GM19324 (cell line): ENCODE measurements around the gene UVRAG.

Source experiments
- ATAC-seq: cut with Tn5 transposase; IDR thresholded peaks from one replicate; pipeline ENCODE4 v1.9.1; 2021; ENCODE audit warnings: mild to moderate bottlenecking, moderate library complexity; ENCODE audit not compliant: unreplicated experiment, low FRiP score

UVRAG gene

GRCh38 chr11:75994616-75995015, 179.6 kb downstream of the UVRAG start:
- ATAC-seq, result no peak

- no peak for ATAC-seq
Measured at GRCh38 chr11:75996523-75997442, 181.8 kb downstream of the UVRAG start.

- no peak for ATAC-seq
Measured at GRCh38 chr11:76004400-76004799, 189.4 kb downstream of the UVRAG start.

GRCh38 chr11:76005756-76006155, 190.7 kb downstream of the UVRAG start:
- ATAC-seq, result no peak

- ATAC-seq, result no peak
Measured at GRCh38 chr11:76007166-76007565, 192.2 kb downstream of the UVRAG start.

- no peak for ATAC-seq
Measured at GRCh38 chr11:76008474-76008873, 193.5 kb downstream of the UVRAG start.

GRCh38 chr11:76010051-76010450, 195.0 kb downstream of the UVRAG start:
- ATAC-seq, result no peak

GRCh38 chr11:76013526-76013925, 198.5 kb downstream of the UVRAG start:
- ATAC-seq, result no peak

- no peak for ATAC-seq
Measured at GRCh38 chr11:76023236-76024068, 208.4 kb downstream of the UVRAG start.

- no peak for ATAC-seq
Measured at GRCh38 chr11:76025068-76025467, 210.1 kb downstream of the UVRAG start.

- ATAC-seq, result no peak
Measured at GRCh38 chr11:76025817-76026216, 210.8 kb downstream of the UVRAG start.

GRCh38 chr11:76026281-76026680, 211.3 kb downstream of the UVRAG start:
- no peak for ATAC-seq

- ATAC-seq, result no peak
Measured at GRCh38 chr11:76026862-76027261, 211.9 kb downstream of the UVRAG start.

- ATAC-seq, result no peak
Measured at GRCh38 chr11:76030286-76030685, 215.3 kb downstream of the UVRAG start.

- no peak for ATAC-seq
Measured at GRCh38 chr11:76030968-76031590, 216.1 kb downstream of the UVRAG start.

- ATAC-seq, result no peak
Measured at GRCh38 chr11:76033699-76034098, 218.7 kb downstream of the UVRAG start.

- ATAC-seq, result no peak
Measured at GRCh38 chr11:76035020-76035419, 220.0 kb downstream of the UVRAG start.

GRCh38 chr11:76038608-76039007, 223.6 kb downstream of the UVRAG start:
- no peak for ATAC-seq

- no peak for ATAC-seq
Measured at GRCh38 chr11:76041208-76041607, 226.2 kb downstream of the UVRAG start.

GRCh38 chr11:76044750-76045320, 229.8 kb downstream of the UVRAG start:
- ATAC-seq, result no peak

- no peak for ATAC-seq
Measured at GRCh38 chr11:76047231-76047630, 232.2 kb downstream of the UVRAG start.
